Right kidney (tissue), 1 donor: ENCODE measurements around the gene DNMT3A.

Source experiments
- DNase-seq: peaks from one replicate; pipeline ENCODE4 v3.0.0-alpha.2; 2016

Gene DNMT3A

DNA sequence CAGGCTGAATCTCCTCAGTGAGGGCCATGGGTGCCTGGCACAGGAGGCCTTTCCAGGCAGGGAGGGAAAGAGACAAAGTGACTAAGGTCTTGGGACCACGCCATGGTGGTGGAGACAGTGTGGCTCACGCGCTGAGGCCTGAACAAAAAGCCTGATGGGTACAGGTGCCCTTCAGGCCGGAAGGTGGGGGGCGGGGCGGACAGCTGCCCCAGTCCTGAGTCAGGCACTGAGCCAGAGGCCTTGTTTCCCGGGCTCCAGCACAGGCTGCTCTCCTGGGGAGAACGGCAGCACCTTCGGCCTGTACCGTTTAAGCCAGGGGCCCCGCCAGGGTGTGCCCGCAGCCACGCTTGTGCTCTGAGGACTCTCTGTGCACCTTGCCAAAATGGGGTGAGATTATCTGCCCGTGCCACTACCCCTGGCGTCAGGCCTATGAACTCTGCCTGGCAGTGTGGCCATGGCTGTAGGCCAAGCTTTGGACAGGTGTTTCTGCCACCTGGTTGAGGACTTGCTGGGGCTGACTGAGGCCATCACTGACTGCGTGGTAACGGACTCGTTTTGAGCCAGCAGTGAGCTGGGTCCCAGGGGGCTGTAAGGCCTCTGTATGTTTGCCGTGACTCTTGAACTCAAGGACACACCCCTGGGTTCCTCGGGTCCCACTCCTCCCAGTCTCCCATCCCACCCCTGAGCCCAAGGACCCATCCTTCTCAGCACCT is 31.7 kb upstream of the DNMT3A start:
- no peak for DNase-seq

DNA sequence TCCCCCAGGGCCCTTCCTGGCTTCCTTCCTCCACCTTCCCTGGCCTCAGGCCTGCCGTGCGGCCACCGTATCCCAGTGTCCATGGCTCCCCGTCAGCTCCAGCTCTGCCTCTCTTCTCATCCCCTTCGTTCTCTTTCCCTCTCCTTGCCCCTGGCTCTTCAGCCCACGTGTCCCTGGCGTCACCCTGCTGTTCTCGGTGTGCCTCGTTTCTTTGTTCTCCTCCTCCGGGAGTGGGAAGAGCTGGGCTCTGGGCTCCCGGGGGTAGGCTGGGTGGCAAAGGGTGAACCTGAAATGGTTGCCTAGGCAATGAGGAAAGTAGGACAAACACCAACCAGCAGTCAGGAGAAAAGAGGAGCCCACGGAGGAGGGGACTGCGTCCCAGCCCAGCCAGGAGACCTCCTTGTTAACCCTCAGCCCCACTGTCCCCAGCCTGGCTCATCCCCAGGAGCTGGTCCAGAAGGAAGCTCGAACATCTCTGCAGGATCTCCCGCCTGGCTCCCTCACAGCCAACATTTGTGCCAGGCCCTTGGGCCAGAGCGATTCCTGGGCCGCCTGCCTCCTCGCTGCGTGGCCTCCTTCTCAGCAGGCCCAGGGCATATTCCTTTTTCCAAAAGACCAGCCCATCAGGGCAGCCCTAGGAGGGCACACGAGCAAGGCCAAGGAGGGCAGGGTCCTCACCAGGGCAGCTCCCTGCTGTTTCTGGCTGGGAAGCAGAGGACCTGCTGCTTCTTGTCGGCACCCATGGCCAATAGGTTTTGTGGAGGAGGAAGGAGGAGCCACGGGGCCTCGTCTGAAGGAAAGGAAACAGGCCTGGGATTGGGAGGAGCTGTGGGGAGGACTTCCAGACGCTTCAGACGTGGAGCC is 30.9 kb upstream of the DNMT3A start:
- no peak for DNase-seq

DNA sequence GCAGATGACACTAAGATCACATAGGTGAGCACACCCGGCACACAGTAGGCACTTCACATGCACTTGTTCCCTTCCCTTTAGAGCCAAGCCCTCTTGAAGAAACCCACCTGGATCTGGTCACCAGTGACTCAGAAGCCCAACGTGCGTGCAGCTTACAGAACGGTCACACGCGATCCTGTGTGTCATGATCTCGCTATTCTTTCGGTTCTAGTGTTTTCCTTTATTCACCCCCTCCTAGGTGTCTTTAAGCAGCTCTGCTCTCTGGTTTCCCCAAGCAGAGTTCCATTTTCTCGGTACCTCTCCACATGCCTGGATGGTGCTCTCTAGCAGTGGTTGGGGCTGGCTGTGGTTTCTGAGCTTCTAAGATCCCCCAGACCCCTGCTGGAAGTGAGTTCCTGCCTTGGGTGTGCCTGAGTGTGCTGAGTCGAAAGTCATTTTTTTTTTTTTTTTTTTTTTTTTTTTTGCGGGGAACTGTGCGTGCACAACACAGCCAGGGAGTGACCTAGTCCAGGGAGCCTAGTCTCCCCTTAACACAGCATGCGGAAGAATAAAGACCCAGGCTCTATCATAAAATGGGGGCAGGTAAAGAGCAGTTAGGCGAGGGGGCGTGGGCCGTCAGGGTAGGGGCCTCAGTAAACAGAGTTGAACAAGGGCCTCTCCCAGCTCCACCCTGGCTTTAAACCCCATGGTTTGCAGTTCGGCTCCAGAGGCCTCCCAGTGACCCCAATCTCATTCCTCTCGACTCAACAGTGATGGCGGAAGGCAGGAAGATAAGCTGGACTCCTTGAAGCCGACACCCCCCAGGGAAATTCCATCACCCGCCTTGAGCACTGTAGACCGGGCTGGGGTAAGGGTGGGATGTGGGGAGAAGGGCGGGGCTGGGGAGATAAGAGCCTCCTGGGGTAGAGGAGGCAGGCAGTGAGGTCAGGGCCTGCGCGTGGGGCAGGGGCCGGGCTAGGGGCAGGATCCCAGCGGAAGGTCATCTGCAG is 29.8 kb upstream of the DNMT3A start:
- DNase-seq: no peak

DNA sequence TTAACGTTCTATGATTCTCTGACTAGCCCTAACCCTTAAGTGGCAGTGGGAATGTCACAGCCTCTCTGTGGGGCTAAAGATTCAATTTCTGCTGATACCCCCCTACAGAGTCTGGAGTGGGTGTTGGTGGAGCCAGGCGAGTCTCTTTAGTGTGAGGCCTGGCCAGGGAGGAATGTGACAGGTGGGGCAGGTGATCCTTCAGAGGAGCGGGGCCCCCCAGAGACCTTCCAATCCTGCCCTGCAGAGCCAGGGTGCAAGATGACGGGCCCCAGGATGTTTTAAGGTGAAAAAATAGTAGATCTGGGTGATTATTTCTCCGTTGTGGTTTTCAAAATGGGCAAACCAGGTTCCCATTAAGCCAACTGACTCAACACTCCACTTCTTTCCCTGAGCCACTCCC is 28.2 kb upstream of the DNMT3A start:
- no peak for DNase-seq

DNA sequence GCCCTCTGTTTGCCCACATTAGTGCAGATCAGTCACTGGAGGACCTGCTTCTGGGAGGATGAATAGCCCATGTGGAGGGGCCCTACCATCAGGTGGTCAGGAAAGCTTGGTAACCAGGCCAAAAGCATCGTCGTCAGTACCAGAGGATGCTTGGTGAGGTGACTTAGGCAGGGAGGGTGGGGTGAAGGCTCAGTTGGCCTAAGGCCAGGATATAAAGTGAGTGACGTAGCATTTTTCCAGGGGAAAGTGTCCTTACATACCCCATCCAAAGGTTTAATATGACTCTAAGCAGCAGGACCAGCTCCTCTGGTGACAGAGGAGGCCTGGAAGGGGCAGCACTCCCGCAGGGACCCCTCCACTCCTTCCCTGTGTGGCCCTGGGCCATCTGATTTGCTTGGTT is 27.7 kb upstream of the DNMT3A start:
- DNase-seq: no peak

- no peak for DNase-seq
Measured at GRCh38 chr2:25368660-25369059, 26.9 kb upstream of the DNMT3A start.

DNA sequence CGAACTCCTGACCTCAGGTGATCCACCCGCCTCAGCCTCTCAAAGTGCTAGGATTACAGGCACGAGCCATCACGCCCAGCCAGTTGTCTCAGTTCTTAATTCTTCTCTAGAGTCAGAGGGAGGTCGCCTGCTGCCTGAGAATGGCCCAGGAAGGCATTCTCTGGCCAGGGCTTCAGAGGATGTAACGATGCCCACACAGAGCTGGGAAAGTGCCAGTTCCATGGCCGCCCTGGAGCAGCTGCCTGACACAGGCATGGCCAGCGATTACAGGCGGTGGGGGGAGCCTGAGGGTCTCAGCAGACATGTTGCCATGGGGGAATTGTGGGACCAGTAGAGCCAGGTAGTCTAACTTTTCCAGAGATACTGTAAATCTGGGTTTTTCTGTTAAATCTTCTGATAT is 25.6 kb upstream of the DNMT3A start:
- no peak for DNase-seq

DNA sequence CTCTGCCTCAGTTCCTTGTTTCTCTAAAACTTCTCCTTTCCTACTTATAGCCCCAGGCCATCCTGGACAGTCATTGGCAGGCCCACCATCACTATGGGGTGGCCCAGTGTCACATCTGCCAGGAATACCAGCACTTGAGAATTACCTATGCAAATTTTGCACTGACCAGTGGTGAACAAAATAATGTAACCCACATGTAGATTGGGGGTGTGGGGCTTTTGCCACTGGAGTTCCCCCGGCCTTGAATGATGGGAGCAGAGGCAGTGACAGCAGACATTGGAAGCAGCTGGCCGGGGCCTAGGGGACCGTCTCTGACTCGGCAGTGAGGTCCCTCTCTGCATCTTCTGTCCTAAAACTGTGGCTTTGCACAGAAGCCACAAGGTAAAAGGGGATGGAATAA is 24.9 kb upstream of the DNMT3A start:
- no peak for DNase-seq

- DNase-seq: no peak
Measured at GRCh38 chr2:25365241-25365640, 23.5 kb upstream of the DNMT3A start.

DNA sequence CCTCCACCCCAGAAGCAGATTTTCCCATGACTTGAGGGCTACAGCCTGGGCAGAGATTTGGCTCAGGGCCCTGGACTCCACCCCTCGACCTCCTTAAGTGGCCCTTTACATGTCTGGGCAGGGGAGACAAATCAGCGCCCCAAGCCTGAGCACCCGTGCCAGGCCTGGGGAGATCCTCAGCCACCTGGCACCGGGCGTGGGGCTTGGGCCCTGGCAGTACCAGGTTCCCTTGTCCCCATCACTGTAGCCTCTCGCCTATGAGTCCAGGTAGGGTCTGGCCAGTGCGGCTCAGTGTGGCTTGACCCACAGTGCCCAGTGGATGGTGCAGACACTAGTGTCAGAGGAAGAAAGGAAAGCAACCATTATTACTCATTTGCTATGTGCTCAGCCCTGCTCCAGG is 22.0 kb upstream of the DNMT3A start:
- no peak for DNase-seq

- no peak for DNase-seq
Measured at GRCh38 chr2:25362434-25363145, 20.9 kb upstream of the DNMT3A start.

DNA sequence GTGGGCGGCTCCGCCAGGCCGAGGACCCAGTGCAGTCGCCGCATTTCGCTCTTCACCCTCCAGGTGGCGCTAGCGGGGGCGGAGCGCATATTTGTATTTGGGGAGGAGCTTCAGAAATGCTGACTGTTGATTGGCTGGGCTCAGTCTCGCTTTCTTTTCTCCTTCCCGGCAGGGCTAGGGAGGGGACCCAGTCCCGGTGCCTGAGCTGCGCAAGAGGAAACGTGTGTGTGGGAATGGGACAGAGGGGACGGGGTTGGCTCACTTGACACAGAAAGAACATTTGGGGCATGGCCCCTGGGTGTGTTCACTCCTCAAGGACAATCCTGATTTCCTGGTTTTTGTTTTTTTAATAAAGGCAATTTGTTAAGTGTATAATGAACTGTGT is 20.3 kb upstream of the DNMT3A start:
- peak; percentile 94 for DNase-seq

DNA sequence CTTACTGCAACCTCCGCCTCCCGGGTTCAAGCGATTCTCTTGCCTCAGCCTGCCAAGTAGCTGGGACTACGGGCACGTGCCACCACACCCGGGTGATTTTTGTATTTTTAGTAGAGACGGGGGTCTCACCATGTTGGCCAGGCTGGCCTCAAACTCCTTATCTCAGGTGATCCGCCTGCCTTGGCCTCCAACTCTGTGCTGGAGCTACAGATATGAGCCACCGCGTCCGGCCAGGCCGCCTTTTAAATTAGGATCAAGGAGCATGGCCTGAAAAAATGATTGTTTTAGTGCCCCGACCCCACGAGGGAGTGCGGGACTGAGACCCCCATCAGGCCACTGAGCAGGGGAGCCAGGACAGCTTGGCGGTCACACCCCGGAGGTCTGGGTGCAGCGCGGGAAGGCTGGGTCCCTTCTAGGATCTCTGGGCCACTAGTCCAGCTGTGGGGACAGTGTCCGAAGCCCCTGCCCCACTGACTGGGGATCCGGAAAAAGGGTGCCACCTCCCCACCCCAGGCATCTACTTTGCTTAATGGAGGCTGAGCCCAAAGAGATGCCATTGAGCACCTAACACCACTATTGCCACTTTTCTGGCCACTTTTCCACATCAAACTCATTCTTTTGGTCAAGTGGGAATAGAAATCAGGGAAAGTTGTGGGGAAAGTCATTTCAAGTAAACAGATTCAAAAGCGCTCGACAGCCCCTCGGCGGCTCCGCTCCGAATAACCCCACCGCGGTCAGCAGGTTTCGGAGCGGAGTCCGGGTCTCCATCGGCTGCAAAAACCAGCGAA is 19.7 kb upstream of the DNMT3A start:
- no peak for DNase-seq

DNA sequence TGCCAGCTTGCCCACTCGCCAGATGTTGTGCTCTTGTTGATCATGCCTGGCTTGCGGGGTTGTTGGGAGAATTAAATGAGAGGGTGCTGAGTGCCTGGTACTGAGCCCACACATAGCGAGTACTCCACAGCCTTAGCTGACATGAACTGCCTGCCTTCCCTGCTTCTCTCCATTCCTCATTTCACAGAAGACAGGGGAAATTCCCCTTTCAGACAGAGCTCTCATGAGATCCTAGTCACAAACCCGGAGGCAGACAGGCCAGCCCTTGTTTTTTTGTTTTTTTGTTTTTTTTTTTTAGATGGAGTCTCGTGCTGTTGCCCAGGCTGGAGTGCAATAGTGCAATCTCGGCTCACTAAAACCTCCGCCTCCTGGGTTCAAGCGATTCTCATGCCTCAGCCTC is 17.1 kb upstream of the DNMT3A start:
- DNase-seq: no peak

- DNase-seq: no peak
Measured at GRCh38 chr2:25358249-25358815, 16.6 kb upstream of the DNMT3A start.

GRCh38 chr2:25356088-25356487 is 14.4 kb upstream of the DNMT3A start:
- no peak for DNase-seq

GRCh38 chr2:25355270-25355669 is 13.5 kb upstream of the DNMT3A start:
- no peak for DNase-seq

GRCh38 chr2:25354116-25354515 is 12.4 kb upstream of the DNMT3A start:
- DNase-seq: no peak

DNA sequence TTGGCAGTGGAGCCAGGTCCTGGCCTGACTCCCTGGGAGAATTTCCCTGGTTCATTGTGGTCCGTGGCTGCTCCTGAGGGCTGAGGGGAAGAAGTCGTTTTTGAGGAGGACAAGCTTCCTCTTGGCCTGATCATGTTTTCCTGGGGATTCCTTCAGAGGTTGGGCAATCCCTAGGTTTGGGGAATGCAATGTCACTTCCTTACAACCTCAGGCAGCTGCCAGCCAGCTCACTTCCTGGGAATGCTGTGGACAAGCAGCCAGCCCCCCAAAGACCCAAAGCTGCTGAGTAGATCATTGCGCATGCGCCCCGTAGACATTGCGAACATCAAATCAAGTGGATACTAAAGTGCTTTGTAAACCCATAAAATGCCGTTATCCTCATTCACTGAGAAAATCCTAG is 7.7 kb upstream of the DNMT3A start:
- DNase-seq: no peak

DNA sequence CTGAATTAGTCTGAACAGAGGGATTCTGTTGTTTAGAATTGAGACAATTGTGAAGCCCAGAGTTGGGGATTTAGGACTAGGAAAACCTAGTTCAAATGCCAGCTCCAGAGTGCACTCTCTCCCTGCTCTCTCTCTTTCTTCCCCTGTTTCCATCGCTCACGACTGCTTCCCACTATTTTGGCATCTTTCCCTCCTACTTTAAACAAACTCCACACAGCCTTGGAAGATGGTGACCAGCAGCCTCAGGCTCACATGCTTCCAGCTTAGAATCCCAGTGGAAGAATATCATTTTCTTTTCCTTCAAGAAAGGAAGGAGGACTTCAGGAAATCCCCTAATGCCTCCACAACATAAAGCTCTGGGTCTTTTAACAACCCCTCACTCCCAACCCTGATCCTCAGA is 6.1 kb upstream of the DNMT3A start:
- no peak for DNase-seq
